Muscle layer of duodenum (tissue), 2 donors: ENCODE results near the gene OR52B4.
"Not testable (repeated sequence)": the region's sequence is repeated elsewhere in the genome, so short reads cannot be mapped to it uniquely, and the experiment has no call there.

Experiments
- H3K27ac ChIP-seq: one replicate; pipeline ENCODE4 v1.7.0; 2013; ENCODE audit warnings: mild to moderate bottlenecking, low read length
- H3K27me3 ChIP-seq: one replicate; pipeline ENCODE4 v1.7.0; 2013; ENCODE audit warnings: low read depth, mild to moderate bottlenecking, control low read depth, low read length
- H3K36me3 ChIP-seq, 2 donors: one replicate each; pipeline ENCODE4 v1.7.0; 2013; ENCODE audit warnings: low read length in 2 of 2, control low read depth in 1 of 2, mild to moderate bottlenecking in 1 of 2; ENCODE audit not compliant: insufficient read depth in 2 of 2, control insufficient read depth in 1 of 2
- H3K4me1 ChIP-seq, 2 donors: one replicate each; pipeline ENCODE4 v1.7.0; 2013; ENCODE audit warnings: low read length in 2 of 2, mild to moderate bottlenecking in 2 of 2, control low read depth in 1 of 2, moderate library complexity in 1 of 2; ENCODE audit not compliant: insufficient read depth in 2 of 2, control insufficient read depth in 1 of 2
- H3K4me3 ChIP-seq, 2 donors: one replicate each; pipeline ENCODE4 v1.7.0; 2013; ENCODE audit warnings: low read length in 2 of 2, low read depth in 1 of 2, mild to moderate bottlenecking in 1 of 2
- H3K9me3 ChIP-seq, 2 donors: one replicate each; pipeline ENCODE4 v1.7.0; 2013; ENCODE audit warnings: low read length in 2 of 2, control low read depth in 1 of 2, mild to moderate bottlenecking in 1 of 2; ENCODE audit not compliant: control insufficient read depth in 1 of 2
- donor health status: healthy.

The OR52B4 gene

GRCh38 chr11:4348142-4348541, 20.0 kb downstream of the OR52B4 start:
- not testable (repeated sequence) for H3K4me3 ChIP-seq, H3K27me3 ChIP-seq, H3K27ac ChIP-seq, H3K36me3 ChIP-seq, H3K4me1 ChIP-seq, H3K9me3 ChIP-seq

- H3K36me3 ChIP-seq, H3K4me1 ChIP-seq, H3K27ac ChIP-seq, H3K9me3 ChIP-seq, H3K4me3 ChIP-seq, H3K27me3 ChIP-seq: not testable (repeated sequence)
Measured at GRCh38 chr11:4345366-4345765, 22.8 kb downstream of the OR52B4 start.

GRCh38 chr11:4334356-4334755, 33.8 kb downstream of the OR52B4 start:
- not testable (repeated sequence) for H3K4me3 ChIP-seq, H3K9me3 ChIP-seq, H3K27me3 ChIP-seq, H3K27ac ChIP-seq, H3K36me3 ChIP-seq, H3K4me1 ChIP-seq
